HG03175 (cell line): ENCODE results near the gene BOK.

Experiments used
- ATAC-seq: cut with Tn5 transposase; IDR thresholded peaks from one replicate; pipeline ENCODE4 v1.9.1; 2021; ENCODE audit warnings: mild to moderate bottlenecking, moderate library complexity; ENCODE audit not compliant: unreplicated experiment

The BOK gene

GRCh38 chr2:241598061-241598460 lies 39.5 kb downstream of the BOK start:
- ATAC-seq, result no peak

- no peak for ATAC-seq
Observed at GRCh38 chr2:241598487-241598886, 39.9 kb downstream of the BOK start.

- no peak for ATAC-seq
Observed at GRCh38 chr2:241599615-241600014, 41.1 kb downstream of the BOK start.

GRCh38 chr2:241601841-241602240 lies 43.3 kb downstream of the BOK start:
- ATAC-seq, result no peak

GRCh38 chr2:241602720-241603119 lies 44.2 kb downstream of the BOK start:
- ATAC-seq, result no peak

GRCh38 chr2:241603686-241604085 lies 45.1 kb downstream of the BOK start:
- no peak for ATAC-seq

GRCh38 chr2:241606186-241606585 lies 47.6 kb downstream of the BOK start:
- no peak for ATAC-seq

- no peak for ATAC-seq
Observed at GRCh38 chr2:241607162-241607885, 48.8 kb downstream of the BOK start.

- ATAC-seq, result no peak
Observed at GRCh38 chr2:241608881-241609280, 50.3 kb downstream of the BOK start.

GRCh38 chr2:241609859-241610793 lies 51.6 kb downstream of the BOK start:
- ATAC-seq, result peak; percentile 97

- ATAC-seq, result no peak
Observed at GRCh38 chr2:241611062-241611461, 52.5 kb downstream of the BOK start.

- ATAC-seq, result no peak
Observed at GRCh38 chr2:241612156-241613016, 53.8 kb downstream of the BOK start.

GRCh38 chr2:241613017-241613780 lies 54.7 kb downstream of the BOK start:
- no peak for ATAC-seq

- ATAC-seq, result no peak
Observed at GRCh38 chr2:241615041-241615440, 56.5 kb downstream of the BOK start.

- ATAC-seq, result no peak
Observed at GRCh38 chr2:241615522-241616052, 57.0 kb downstream of the BOK start.

- no peak for ATAC-seq
Observed at GRCh38 chr2:241616168-241617125, 57.9 kb downstream of the BOK start.

- ATAC-seq, result peak; percentile 71
Observed at GRCh38 chr2:241617431-241618154, 59.0 kb downstream of the BOK start.

GRCh38 chr2:241618296-241618805 lies 59.8 kb downstream of the BOK start:
- ATAC-seq, result no peak
